DMS 273 (cell line): Measurements from ENCODE around the gene LEO1.
A peak's percentile ranks its signal among the peaks of the same experiment; 100 is the strongest.

ENCODE experiments used
- DNase-seq: peaks from one replicate; lab custom pipeline; 2025; ENCODE audit not compliant: unreplicated experiment; lab: John Stamatoyannopoulos, UW

Gene LEO1

DNA sequence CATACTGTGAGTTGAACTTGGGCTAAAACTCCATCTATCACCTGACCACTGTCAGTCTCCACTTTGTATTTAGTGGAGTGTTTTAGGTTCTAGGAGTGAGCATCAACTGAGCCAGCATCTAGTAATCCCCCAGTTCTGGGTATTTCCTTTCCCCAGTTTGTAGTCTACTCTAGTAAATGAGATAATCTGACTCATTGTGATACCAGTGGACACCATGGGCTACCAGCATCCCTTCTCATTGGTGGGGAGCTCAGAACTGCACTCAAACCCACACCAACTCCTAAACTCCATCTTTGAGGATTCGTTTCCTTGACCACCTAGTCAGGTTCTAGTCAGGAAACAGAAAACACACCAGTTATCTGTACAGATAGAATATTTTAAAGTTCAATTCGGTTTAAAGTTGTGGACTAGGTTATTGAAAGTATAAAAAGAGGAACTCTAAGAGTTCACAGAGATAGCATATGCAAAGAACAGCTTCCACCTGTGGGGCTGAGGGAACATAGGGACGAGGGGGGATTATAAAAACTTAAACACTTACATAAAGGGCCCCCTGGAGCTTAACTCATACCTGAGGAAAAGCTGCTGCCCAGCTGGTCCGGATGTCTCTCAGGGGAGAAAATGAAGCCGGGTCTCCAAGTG, 36.0 kb downstream of the LEO1 start:
- peak; percentile 20 for DNase-seq

DNA sequence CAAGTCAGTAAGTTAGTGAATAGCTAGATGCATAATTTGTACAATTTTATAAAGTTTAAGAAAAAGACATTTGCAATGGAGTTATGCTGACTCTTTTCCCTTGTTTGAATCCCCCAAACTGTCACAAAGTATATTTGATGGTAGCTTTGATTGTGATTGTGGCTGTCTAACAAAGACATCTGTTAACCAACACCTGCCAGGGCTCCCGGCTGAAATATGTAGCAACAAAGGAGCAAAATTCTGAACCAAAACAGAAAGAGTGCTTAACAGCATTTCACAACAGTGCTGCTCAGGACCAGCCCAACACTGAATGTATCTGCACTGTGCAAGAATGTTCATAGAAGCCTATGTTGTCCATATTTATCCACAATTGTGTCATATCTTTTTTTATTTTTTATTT, 39.4 kb downstream of the LEO1 start:
- peak; percentile 2 for DNase-seq

DNA sequence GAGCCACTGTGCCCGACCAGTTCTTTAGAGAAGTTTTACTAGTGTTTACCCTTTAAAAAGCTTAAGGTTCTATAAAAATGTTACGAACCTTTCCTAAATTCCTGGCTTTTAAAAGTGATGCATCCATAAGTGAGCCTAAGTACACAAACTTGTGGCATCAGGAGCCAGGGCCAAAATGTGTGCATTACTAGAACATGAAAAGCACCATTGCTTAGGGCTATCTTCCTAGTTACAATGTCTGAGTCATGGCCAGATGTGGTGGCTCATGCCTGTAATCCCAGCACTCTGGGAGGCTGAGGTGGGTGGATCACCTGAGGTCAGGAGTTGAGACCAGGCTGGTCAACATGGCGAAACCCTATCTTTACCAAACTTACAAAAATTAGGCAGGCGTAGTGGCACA, 39.9 kb downstream of the LEO1 start:
- no peak for DNase-seq

DNA sequence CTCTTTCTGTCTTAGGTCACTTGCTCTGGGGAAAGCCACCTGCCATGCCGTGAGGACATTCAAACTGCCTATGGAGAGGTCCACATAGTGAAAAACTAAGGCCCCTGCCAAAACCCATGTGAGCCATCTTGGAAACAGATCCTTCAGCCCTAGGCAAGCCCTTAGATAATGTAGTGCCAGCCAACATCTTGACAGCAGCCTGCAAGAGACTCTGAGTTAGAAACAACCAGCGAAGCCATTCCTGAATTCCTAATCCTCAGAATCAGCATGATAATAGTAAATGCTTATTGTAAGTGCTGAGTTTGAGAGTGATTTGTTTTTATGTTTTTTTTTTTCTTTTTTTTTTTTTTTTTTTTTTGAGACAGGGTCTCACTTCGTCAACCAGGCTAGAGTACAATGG, 40.6 kb downstream of the LEO1 start:
- no peak for DNase-seq

DNA sequence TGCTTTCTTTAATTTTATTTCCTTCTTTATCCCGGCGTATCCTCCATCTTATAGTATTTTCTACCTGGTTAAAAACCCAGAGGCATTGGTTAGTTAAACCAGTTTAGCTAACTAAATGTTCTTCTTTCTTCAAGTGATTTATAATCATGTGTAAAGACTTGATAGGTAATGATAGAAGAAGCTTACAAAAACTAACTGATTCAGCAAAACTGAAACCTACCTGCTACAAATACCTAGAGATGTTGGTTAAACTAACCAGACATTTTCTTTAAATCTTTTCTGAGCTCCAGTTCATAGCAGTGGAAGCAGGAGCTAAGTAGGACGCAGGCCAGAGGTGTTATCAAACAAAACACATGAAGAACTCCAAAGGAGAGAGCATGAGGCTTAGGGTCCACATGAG, 44.8 kb downstream of the LEO1 start:
- no peak for DNase-seq

DNA sequence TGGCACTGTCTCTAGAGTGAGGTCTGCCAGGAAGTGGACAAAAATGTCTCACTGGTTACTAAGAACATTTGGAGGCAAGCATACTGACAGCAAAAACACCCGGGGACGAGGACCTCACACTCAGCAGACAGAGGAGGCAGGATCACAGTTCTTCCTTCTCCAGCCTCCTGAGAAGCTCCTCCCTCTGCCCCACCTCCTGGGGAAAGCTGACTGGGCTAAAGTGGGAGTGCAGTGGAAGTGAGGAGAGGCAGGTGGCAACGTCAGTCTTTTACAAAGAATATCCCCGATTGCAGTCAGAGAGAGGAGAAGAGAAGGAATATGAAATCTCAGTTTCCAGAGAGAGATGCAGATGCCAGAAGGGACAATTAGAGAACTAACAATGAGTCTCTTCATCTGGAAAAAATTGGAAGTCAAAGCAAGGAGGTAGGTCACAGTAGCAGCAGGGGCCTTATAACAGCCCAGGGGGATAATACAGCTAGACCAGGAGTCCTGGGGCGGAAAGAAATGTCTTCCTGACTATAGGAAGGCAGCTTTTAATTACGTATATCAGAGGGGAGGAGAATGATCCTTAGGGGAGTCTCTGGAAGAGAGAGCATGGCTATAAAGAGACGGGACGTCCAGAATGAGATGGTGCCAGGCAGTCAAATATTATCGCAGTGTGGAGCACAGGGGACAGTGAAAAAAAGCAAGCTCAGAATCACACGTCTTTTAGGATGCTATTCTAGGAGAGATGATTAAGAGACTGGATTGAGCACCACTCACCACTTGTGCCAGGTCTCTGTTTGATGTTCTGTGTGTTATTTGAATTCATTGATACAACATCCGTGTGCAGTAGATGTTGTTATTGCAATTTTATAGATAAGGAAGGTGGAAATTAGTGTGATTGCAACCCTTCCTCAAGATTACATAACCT, 47.2 kb downstream of the LEO1 start:
- DNase-seq: peak; percentile 6

DNA sequence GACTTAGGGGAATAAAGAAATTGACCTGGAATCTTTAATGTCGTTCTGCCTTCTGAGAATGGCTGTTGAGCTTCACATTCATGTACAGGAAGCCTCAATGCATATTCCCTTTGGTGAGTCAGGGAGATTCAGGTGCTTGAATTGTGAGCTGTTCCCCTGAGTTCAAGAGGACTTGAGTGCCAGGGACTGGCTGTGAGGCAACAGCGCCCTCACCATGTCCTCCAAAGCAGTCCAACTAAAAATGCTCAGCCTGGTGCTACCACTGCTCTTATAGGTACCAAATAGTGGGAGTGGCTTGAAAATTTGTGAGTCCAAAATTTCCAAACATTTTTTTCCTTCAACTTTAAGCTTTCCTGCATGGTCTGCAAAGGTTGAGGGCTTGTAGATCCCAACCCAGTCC, 54.1 kb downstream of the LEO1 start:
- DNase-seq: peak; percentile 49

DNA sequence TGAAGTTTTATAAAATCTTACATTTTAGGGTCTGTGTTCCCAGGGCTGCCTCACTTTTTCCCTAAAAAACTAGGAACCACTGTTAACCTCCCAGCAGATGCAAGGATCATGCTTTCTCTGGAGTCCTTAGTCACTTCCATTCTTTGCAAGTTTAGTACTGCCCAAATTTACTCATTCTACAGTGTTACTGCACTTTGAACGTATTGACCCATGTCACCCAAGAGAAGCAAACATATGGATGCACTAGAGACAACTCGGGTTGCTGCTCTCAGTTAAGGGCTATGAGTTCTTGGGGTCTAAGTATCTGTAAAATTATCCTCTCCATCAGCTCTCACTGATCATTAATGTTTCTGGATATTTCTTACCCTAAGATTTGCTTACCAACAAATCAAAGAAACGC, 59.0 kb downstream of the LEO1 start:
- DNase-seq: no peak

DNA sequence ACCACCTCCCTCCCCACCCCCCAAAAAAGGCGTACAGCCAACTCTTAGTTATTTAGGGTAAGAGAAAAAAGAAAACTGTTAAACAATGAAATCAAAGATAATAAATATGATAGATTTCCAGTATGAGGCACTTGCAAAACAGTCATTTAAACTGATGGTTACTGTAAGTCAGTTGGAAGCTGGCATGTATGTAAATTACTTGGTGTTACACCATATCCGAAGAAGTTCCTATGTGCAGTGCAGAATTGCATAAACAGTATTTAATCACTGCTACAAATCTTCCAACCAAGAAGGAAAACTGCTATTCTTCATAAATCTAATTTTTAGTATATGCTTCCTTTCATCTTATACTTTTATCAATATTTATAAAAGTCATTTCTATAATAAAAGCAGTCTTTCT, 62.0 kb downstream of the LEO1 start:
- no peak for DNase-seq

DNA sequence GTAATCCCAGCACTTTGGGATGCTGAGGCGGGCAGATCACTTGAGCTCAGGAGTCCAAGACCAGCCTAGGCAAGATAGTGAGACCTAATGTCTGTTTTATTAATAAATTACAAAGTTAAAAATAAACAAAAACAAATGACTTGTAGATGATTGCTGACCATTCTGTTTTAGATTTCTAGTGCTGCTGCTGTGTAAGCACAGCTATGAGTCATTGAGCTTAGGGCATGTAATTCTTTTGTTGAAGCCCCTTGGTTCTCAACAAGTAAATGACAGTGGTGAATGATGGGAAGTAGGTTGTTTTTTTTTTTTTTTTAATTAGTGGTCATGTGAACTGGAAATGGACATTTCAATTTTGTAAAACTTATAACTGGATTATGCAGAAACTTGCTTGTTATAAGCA, 63.3 kb downstream of the LEO1 start:
- DNase-seq: no peak

DNA sequence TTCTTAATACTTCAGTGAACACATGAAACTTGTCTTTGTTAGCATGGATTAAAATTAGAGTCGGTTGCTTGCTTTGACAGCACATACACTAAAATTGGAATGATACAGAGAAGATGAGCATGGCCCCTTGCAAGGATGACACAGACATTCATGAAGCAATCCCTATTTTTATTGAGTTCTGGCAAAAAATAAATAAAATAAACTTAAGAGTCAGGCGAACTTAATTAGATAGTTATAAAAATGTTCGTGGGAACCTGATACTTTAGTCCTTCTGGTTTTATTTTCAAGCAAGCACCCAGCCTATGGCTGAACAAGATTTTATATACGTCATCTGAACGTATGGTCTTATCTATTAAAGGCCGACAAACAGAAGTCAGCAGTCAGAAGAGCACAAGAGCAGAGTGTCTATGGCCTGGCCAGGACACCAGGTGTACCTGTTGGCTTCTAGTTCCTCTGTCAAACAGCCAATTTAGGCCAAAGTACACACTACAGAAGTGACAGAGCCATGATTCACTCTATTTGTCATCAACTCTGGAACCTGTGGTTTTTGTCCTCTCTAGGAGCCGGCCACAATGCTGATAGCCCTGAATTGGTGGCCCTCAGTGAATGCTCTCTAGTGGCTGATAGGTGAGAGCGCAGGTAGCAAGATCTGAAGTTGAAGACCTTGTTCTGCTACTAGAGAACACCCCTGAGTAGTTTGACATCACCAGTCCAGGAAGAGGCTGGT, 64.3 kb downstream of the LEO1 start:
- DNase-seq: no peak

DNA sequence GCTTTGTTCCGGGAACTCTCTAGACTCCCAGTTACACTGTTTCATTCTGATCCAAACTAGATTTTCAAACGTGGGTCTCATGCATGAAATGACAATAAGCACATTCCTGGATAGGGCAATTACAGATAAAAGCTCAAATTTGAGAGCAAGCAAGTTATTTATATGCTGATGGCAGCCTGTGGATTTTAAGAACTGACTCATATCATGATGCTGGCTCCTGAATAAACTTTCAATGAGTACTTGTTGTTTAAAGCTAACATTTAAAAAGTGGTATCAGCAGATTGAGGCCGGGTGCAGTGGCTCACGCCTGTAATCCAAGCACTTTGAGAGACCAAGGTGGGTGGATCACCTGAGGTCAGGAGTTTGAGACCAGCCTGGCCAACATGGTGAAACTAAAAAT, 66.6 kb downstream of the LEO1 start:
- DNase-seq: no peak

DNA sequence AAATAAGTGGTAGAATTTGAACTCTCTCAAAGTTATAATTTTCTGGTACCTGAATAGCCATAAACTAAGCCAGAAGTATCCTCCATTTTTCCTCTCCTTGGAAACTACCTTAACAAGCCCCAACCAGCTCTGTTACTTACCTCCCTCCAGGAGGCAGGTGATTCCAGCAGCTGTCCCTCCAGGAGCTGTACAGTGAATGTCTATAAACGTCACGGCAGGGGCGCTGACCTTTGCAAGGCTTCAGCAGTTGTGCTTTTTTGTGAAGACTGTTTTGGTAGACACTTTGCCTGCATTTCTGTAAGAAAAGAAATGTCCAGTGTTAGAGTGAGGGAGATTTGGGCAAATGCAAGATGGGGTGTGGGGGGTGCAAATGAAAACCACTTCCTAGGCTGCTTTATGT, 67.2 kb downstream of the LEO1 start:
- no peak for DNase-seq

DNA sequence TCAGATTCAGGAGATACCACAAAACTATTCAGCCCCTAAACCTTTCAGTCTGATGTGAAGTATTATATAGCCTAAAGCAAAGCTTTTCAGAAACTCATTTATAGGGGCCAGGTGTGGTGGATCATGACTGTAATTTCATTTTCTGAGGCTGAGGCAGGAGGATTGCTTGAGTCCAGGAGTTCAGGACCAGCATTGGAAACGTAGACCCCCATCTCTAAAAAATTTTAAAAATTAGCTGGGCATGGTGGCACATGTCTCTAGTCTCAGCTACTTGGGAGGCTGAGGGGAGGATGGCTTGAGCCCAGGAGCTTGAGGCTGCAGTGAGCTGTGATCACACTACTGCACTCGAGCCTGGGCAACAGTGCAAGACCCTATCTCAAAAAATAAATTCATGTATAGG, 82.1 kb downstream of the LEO1 start:
- DNase-seq: no peak

DNA sequence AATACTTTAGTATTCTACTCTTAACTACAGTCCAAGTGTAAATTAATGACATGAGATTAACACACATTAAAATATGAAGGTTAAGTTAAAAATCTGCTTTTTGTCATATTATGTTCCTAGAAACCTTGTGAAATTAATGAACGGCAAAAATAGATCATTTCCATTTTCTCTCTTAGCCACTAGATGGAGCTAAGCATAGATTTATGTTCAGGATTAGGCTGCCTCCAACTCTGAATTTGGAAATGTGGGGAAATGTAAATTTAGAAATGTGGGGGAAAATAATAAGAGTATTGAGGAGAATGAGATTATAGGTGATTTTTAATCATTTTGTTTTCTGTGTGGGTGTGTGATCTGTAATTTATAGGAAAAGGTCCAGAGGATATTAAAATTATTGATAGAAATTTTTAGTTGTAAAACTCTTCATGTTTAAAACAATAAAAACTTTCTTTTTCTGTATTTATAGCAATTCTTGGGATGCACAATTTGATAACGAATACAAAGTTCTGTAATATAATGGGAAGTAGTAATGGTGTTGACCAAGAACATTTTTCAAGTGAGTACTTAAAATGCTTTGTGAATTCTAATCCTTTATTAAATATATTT, 82.9 kb downstream of the LEO1 start:
- peak; percentile 25 for DNase-seq
